NCI-H2107 (cell line): ENCODE data around the gene C9orf50.

ENCODE experiments used
- DNase-seq: peaks from one replicate; lab custom pipeline; 2025; lab: John Stamatoyannopoulos, UW

C9orf50 gene

DNA sequence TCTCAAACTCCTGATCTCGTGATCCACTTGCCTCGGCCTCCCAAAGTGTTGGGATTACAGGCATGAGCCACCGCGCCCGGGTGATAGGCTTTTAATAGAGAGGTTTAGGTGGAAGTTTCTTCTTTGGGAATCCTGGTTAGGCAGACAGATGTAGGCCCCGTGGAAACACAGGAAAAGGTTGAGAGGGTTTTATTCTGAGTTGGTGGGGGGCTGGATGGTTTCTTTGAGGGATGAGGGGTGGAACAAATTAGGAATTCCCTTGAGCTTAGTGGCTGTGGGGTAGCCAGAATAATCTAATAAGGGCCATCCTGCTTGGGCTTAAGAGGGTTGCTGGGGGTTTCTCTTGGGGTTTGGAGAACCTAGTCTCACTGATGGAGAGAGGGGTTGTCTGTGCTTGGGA, 30.4 kb downstream of the C9orf50 start:
- no peak for DNase-seq

DNA sequence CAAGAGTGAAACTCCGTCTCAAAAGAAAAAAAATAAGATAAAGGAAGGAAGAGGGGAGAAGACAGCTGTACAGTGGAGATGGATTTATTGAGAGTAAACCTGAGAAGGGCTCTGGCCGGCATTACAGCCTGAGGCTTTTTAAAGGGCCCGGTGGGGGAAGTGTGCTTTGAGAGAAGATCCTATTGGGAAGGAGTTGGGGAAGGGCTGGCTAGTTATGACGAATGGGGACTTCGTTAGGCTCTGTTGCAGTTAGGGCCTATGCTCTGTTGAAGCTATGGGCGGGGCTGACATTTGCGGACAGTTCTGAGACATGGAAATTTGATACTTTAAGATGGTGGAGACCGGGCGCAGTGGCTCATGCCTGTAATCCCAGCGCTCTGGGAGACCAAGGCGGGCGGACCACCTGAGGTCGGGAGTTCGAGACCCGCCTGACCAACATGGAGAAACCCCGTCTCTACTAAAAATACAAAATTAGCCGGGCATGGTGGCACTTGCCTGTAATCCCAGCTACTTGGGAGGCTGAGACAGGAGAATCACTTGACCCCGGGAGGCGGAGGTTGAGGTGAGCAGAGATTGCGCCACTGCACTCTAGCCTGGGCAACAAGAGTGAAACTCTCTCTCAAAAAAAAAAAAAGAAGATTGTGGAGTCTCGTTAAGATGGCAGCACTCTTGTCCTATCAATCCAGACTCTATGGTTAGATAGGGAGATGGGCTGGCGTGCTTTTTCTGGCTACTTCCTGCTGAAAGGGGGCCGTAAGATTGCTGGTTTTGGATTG, 33.2 kb downstream of the C9orf50 start:
- DNase-seq: no peak

DNA sequence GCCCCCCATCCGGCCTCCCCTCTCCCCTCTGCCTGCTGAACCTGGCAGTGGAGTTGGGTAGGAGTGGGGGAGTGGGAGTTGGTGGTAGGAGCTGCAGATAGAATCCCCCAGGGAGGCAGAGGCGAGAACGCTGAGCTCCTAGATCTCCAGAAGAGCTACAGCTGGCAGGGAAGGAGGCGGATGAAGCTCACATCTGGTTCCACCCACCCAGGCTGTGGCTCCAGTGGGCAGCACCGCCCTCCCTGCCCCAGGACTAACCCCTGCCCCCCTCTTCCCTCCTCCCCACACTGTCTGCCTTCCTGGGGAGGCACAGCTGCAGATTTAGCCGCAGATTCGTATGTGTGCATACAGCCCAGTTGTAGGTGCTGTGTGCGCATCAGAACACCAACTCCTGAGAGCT, 34.2 kb downstream of the C9orf50 start:
- DNase-seq: no peak

- no peak for DNase-seq
Measured at GRCh38 chr9:129586245-129586644, 34.7 kb downstream of the C9orf50 start.

GRCh38 chr9:129585352-129585751, 35.5 kb downstream of the C9orf50 start:
- no peak for DNase-seq

DNA sequence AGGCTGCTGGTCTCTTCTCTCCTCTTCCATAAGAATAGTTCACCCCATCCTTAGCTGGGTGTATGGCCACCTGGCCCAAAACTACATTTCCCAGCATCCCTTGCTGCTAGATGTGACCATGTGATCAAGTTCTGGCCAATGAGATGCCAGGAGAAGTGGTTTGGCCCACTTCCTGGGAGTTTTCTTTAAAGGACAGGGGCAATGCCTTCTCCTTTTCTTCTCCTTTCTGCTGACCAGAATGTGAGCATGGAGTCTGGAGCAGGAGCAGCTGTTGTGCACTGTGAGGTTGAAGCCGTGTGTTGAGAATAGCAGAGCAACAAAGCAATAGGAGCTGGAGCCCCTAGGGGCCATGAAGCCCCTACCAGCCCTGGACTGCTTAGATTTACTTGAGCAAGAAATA, 36.8 kb downstream of the C9orf50 start:
- DNase-seq: no peak

DNA sequence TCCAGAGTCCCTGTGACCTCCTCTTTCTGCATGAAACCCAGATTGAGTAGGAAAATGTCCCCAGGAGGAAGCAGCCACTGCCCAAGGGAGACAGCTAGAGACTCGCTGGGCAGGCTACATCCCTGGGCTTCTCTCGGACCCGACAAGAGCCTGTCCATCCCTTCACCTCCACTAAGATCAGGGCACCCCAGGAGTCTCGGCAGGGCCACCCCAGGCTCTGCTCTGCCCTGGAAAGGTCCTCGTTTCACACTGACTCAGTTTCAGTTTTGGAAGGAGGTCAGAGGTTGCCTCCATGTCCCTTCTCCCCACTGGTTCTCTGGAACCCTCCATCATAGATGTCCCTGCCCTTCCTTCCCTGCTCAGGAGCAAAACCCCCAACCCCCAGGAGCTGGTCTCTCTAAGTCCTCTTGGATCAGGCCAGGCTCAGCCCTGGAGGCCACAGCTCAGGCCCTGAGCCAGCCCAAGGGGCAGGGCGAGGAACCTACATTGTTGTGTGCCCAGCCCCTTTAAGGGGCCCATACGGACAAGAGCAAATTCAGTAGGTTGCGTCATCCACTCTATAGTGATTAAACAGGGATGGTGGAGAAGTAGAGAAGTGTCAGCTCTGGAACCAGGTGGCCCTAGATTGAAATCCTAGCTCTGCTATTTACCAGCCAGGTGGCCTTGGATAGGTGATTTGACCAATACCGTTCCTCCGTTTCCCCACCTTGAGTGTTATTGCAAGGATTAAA, 37.4 kb downstream of the C9orf50 start:
- DNase-seq: no peak

DNA sequence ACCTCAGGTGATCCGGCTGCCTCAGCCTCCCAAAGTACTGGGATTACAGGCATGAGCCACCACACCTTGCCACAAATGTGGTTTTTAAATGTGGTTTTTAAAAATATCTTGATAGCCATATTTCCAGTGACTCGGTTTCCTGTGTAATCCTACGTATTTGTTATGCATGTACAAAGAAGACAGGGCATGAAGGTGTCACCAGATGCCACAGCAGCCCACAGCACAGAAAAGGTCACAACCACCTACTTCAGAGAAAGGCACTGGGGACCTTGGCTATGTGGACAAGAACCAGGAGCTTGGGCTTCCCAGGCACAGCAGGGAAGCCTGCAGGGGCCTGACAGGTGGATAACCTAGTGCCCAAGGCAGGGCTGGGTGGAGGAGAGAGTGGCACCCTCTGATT, 38.0 kb downstream of the C9orf50 start:
- DNase-seq: no peak

DNA sequence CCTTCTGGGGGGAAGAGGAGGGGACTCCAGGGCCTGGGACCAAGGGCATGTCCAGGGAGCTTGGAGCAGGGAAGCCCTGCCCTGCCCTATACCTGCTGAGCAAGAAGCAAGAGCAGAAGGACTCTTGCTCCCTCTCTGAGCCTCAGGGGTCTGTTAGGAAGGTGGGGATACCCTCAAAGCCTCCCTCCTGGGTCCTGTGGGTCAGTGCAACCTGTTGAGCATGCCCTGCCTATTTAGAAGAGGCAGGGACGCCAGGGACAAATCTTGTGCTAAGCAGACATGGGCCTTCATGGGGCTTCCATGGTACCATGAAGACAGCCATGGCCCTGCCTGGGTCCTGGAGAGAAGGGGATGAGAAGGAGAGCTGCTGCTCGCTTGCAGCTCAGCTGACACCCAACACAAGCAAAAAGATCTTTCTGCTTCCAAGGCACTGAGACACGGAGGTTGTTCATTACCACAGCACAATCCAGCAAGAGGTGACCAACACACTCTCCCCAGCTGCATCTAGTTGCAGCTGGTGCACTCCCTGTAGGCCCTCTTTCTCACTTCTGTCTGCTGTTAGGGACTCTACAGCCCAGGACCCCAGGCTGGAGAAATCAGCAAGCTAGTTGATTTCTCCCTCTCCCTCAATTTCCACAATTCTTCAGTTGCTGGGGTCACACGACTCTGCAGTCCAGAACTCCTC, 39.3 kb downstream of the C9orf50 start:
- no peak for DNase-seq

DNA sequence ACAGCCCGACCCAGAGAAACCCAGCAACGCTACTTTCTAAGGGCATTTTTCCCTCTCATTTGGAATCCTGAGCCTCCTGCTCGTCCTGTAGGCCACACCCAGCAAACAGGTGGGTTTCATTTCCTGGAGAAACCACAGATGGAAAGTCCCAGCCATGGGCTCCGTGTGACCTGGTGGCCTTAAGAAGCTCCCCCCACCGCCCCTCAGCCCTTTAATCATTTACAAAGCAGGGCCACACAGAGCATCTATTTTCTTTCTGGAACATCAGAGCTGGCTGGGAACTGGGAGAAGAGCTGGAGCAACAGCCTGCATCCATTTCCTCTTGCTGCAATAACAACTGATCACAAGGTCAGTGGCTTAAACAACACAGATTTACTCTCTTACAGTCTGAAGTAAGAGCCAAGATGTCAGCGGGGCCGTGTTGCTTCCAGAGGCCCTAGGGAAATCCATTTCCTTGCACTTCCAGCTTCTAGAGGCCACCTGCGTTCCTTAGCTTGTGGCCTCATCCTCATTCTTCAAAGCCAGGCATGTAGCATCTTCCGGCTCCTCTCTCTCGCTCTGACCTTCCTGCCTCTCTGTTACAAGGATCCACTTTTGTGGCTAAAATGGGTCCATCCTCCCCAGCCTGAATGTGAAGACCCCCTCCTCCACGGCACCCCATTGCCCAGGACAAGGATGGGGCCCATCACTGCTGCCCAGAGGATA, 40.5 kb downstream of the C9orf50 start:
- no peak for DNase-seq

DNA sequence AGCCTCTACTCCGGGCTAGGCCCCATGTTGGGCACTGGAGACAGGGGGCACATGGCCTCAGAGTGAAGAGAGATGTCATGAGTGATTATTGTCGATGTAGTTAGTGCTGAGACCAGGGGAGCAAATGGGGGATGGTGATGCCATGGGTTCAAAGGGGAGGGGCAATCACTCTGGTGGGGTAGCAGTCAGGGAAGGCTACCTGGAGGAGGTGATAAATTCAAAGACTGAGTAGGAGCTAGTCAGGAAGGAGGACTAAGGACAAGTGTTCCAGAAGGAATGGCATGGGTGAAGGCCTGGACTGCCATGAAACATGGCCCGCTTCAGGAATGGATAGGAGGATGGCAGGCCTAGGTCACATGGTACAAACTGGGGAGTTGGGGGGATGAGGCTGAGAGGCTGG, 41.6 kb downstream of the C9orf50 start:
- no peak for DNase-seq

GRCh38 chr9:129576546-129577543, 44.1 kb downstream of the C9orf50 start:
- no peak for DNase-seq

- no peak for DNase-seq
Measured at GRCh38 chr9:129575818-129576217, 45.1 kb downstream of the C9orf50 start.

DNA sequence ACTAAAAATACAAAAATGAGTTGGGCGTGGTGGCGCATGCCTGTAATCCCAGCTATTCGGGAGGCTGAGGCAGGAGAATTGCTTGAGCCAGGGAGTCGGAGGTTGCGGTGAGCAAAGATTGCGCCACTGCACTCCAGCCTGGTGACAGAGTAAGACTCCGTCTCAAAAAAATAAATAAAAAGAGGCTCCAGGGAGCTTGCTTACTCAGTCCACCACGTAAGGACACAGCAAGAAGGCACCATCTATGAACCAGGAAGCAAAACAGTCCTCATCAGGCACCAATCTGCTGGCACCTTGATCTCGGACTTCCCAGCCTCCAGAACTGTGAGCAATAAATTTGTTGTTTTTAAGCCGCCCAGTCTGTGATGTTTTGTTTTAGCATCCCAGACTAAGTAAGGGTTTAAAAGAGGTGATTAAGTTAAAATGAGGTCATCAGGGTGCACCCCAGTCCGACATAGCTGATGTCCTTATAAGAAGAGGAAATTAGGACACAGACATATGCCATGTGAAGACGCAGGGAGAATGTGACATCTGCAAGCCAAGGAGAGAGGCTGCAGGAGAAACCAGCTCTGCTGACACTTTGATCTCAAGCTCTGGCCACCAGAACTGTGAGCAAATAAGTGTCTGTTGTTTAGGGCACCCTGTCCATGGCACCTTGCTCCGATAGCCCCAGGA, 45.9 kb downstream of the C9orf50 start:
- DNase-seq: no peak

GRCh38 chr9:129573977-129574376, 46.9 kb downstream of the C9orf50 start:
- no peak for DNase-seq

GRCh38 chr9:129572517-129572916, 48.4 kb downstream of the C9orf50 start:
- no peak for DNase-seq

- no peak for DNase-seq
Measured at GRCh38 chr9:129572052-129572425, 48.9 kb downstream of the C9orf50 start.

DNA sequence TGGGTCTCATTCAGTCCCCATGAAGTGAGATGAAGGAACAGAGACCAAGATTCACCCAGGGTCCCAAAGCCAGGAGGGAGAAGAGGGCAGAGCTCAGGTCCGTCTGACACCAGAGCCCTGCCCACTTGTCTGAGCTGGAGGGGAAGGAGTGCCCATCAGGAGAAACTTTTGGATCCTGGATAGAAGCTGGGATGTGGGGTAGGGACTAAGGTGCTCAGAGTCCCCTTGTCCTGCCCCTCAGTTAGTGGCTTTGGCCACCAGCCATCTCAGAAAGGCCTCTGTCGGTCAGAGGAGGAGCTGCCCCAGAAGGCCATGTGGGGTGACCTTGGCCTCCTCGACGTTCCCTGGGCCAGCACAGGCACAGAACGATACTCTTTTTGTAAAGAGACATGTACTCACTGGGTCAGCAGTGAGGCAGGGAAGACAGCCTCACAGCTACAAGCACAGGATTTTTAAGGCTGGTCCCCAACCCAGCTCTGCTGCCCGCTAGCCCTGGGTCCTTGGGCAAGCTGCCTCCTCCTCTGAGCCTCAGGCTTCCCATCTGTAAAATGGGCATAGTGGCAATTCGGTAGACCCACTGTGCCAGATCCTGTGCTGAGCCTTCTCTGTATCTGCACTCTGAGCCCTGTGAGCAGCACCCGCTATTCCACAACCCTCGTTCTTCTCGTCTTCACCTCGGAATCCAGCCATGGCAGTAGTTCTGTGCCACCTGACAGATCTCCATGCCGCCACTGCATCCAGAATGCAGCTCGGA, 49.4 kb downstream of the C9orf50 start:
- DNase-seq: no peak

- DNase-seq: no peak
Measured at GRCh38 chr9:129570450-129571297, 50.2 kb downstream of the C9orf50 start.
